Tibial artery (tissue), 4 donors: ENCODE results near the gene CAMTA1.

Experiments used
- DNase-seq, 2 donors: peaks; one replicate each; pipeline ENCODE4 v3.0.0-alpha.2; 2019
- H3K27ac ChIP-seq, 2 donors: fragments of 200-600 bp; sonication (generic) in 1 of 2; 1 replicate in 1 of 2; 2 replicates in 1 of 2; pipeline ENCODE4 v1.5.1; 2018 to 2019; ENCODE audit warnings: mild to moderate bottlenecking in 1 of 2
- H3K27me3 ChIP-seq, 2 donors: fragments of 200-600 bp; sonication (generic) in 1 of 2; one replicate each; pipeline versions ENCODE4 v1.5.1 to v1.6.0; 2016 to 2019
- H3K36me3 ChIP-seq, 3 donors: fragments of 200-600 bp; sonication (generic) in 2 of 3; one replicate each; pipeline ENCODE4 v1.5.1; 2016 to 2019; ENCODE audit warnings: mild to moderate bottlenecking in 2 of 3
- H3K4me1 ChIP-seq, 4 donors: fragments of 200-600 bp; sonication (generic) in 2 of 4; 1 replicate in 3 of 4; 2 replicates in 1 of 4; pipeline ENCODE4 v1.5.1; 2016 to 2019
- H3K4me3 ChIP-seq, 2 donors: fragments of 200-600 bp; sonication (generic) in 1 of 2; 1 replicate in 1 of 2; 2 replicates in 1 of 2; pipeline ENCODE4 v1.5.1; 2018 to 2019; ENCODE audit warnings: mild to moderate bottlenecking in 2 of 2
- H3K9me3 ChIP-seq, 3 donors: fragments of 200-600 bp; sonication (generic) in 1 of 3; one replicate each; pipeline ENCODE4 v1.5.1; 2016 to 2019
- intact Hi-C: fragments of 100-400 bp; cut with DNase I; formaldehyde crosslinking; loops from one replicate; pipeline ENCODE4 v1.15.0; 2023; ENCODE audit warnings: low total_unique reads
- TF ChIP-seq, protein P1 (sequence below), 2 experiments: fragments of 200-600 bp in 1 of 2; fragments of 450-650 bp in 1 of 2; IDR thresholded peaks; one replicate each; pipeline ENCODE4 v1.5.1; 2017 to 2019; ENCODE audit warnings: antibody characterized with exemption in 2 of 2, mild to moderate bottlenecking in 1 of 2, moderate library complexity in 1 of 2

CAMTA1 gene

DNA sequence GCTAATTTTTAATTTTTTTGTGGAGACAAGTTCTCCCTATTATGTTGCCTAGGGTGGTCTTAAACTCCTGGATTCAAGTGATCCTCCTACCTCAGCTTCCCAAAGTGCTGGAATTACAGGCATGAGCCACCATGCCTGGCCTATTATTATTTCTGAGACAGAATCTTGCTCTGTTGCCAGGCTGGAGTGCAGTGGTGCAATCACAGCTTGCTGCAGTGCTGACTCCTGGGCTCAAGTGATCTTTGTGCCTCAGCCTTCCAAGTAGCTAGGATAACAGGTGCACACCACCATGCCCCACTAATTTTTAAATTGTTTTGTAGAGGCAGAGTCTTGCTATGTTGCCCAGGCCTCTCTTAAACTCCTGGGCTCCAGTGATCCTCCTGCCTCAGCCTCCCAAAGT is 196.3 kb downstream of the CAMTA1 start:
- Histone ChIP-seq H3K27ac (no peak overlapping the region), H3K4me3 (no peak overlapping the region), H3K9me3 (no peaks in the 10 kb centered on the region), H3K27me3 (peaks cover 0 to 8% of the 10 kb centered on the region in 2 donors), H3K4me1 (no peaks in the 10 kb centered on the region), H3K36me3 (no peaks in the 10 kb centered on the region)
- no peak for DNase-seq
- TF ChIP-seq, protein P1, sequence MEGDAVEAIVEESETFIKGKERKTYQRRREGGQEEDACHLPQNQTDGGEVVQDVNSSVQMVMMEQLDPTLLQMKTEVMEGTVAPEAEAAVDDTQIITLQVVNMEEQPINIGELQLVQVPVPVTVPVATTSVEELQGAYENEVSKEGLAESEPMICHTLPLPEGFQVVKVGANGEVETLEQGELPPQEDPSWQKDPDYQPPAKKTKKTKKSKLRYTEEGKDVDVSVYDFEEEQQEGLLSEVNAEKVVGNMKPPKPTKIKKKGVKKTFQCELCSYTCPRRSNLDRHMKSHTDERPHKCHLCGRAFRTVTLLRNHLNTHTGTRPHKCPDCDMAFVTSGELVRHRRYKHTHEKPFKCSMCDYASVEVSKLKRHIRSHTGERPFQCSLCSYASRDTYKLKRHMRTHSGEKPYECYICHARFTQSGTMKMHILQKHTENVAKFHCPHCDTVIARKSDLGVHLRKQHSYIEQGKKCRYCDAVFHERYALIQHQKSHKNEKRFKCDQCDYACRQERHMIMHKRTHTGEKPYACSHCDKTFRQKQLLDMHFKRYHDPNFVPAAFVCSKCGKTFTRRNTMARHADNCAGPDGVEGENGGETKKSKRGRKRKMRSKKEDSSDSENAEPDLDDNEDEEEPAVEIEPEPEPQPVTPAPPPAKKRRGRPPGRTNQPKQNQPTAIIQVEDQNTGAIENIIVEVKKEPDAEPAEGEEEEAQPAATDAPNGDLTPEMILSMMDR (IDR thresholded peaks at IDR 0.05): no peak
- intact Hi-C loops: no loop called here

- Histone ChIP-seq H3K4me3 (no peak overlapping the region), H3K9me3 (no peaks in the 10 kb centered on the region), H3K27ac (no peak overlapping the region), H3K36me3 (no peaks in the 10 kb centered on the region), H3K27me3 (peaks cover 0 to 9% of the 10 kb centered on the region in 2 donors), H3K4me1 (no peaks in the 10 kb centered on the region)
- DNase-seq: no peak
- TF ChIP-seq, protein P1 (IDR thresholded peaks at IDR 0.05): no peak
- intact Hi-C loops: no loop called here
Measured at GRCh38 chr1:6982443-6982842, 197.2 kb downstream of the CAMTA1 start.

- Histone ChIP-seq H3K9me3 (no peaks in the 10 kb centered on the region), H3K36me3 (no peaks in the 10 kb centered on the region), H3K27me3 (peaks cover 0 to 9% of the 10 kb centered on the region in 2 donors), H3K4me3 (no peak overlapping the region), H3K27ac (no peak overlapping the region), H3K4me1 (no peaks in the 10 kb centered on the region)
- intact Hi-C loops: no loop called here
- DNase-seq: no peak
- TF ChIP-seq, protein P1 (IDR thresholded peaks at IDR 0.05): no peak
Measured at GRCh38 chr1:6982860-6983259, 197.6 kb downstream of the CAMTA1 start.

DNA sequence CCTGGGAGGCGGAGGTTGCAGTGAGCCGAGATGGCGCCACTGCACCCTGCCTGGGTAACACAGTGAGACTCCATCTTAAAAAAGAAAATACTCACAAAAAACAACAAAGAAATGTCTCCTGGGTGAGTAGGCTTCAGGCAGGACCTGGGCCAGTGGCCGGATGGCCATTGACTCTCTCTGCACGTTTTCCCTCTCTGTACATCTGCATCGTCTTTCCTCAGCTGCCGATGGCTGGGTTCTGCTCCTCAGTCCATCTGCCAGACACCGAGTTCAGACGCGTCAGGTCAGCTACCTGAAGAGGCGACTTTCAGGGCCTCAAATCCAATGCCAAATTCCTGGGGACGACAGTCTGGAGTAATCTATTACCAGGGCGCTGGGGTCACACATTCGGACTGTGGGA is 199.3 kb downstream of the CAMTA1 start:
- peaks cover 0 to 7% of the 10 kb centered on the region in 2 donors for H3K27me3 ChIP-seq
- TF ChIP-seq, protein P1 (IDR thresholded peaks at IDR 0.05): no peak
- no peak overlapping the region for H3K4me3 ChIP-seq
- no peaks in the 10 kb centered on the region for H3K4me1 ChIP-seq
- no peaks in the 10 kb centered on the region for H3K36me3 ChIP-seq
- H3K9me3 ChIP-seq: no peaks in the 10 kb centered on the region
- H3K27ac ChIP-seq: no peak overlapping the region
- intact Hi-C loops: no loop called here
- no peak for DNase-seq

- Histone ChIP-seq H3K4me3 (no peak overlapping the region), H3K9me3 (no peaks in the 10 kb centered on the region), H3K27ac (no peak overlapping the region), H3K4me1 (no peaks in the 10 kb centered on the region), H3K27me3 (peaks cover 0 to 7% of the 10 kb centered on the region in 2 donors), H3K36me3 (no peaks in the 10 kb centered on the region)
- intact Hi-C loops: no loop called here
- TF ChIP-seq, protein P1 (IDR thresholded peaks at IDR 0.05): no peak
- DNase-seq: no peak
Measured at GRCh38 chr1:6984986-6985385, 199.7 kb downstream of the CAMTA1 start.
